ENCODE data around the gene TSPAN9.
"Not testable (repeated sequence)": the region's sequence is repeated elsewhere in the genome, so short reads cannot be mapped to it uniquely, and the experiment has no call there.

TSPAN9 gene

DNA sequence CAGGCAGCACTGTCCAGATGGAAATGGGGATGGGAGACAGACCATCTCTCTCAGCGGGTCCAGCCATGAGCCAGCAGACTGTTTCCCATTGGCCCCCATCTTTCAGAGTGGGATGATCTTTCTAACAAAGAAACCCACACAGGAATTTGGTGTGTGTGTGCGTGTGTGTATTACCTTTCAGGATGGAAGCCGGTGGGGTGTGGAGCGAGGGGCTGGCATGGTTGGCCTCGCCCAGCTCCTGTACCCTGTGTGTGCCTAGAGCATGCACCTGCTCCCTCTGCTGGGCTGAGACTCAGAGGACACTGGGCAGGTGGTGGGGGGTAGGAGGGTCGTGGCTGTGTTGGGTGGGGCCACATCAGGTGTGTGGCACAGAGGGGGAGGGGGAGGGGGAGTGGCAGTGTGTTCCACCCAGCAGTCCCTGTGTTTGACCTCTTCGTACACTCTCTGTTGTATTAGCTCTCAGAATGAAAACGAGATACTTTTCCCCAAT is 33.0 kb upstream of the TSPAN9 start:
- no peak for DNase-seq (ENCODE audit: low spot score)

DNA sequence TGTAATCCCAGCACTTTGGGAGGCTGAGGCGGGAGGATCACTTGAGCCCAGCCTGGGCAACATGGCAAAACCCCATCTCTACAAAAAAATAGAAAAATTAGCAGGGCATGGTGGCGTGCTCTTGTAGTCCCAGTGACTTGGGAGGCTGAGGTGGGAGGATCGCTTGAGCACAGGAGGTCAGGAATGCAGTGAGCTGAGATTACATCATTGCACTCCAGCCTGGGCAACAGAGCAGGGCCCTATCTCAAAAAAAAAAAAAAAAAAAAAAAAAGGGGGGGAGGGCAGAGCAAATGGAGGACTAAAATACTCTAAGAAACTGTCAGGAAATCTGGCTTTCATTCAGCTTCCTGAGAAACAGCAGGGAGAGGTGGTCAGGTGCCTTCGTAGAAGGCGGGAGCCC is 31.7 kb upstream of the TSPAN9 start:
- no peak for DNase-seq (ENCODE audit: low spot score)

DNA sequence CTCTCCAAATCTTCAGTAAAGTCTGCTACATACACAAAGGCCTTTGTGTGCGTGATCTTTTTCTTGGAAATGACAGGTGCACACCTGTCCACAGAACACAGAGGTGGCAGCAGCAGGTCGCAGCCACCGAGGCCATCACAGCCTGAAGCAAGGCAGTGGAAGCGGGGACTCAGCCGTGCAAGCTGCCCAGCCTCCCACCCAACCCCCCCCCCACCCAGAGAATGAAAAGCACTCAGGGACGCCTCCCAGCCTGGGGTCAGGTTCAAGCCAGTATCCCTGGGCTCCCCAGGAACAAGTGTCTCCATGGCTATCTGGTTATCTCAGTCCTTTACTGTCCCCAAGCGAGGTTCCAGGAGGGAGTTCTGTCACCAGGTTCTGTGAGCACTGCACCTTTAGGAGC is 31.2 kb upstream of the TSPAN9 start:
- DNase-seq (ENCODE audit: low spot score): no peak

DNA sequence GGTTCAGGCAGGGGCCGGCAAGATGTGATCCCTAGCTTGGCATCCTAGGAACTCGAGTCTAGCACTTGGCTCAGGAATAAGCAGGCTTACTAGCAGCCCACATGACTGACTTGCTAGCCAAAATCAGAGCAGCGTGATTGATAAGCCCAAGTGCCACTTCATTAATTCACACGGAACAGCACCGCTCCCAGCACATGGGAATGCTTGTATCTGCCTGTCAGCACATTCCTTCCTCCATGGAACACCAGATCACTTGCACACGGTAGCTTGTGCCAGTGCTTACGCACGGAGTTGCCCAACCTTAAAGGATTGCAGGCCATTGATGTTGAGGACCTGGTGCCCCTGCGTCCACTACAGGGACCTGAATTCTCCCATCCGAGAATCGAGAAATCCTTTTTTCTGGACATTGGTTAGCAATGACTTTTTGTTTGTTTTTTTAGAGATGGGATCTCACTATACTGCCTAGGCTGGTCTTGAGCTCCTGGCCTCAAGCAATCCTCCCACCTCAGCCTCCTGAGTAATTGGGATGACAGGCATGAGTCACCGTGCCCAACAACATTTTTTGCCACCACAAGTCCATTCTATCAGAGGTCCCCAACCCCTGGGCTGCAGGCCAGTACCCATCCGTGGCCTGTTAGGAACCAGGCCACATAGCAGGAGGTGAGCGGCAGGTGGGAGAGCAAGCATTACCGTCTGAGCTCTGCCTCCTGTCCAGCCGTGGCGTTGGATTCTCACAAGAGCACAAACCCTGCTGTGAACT is 30.6 kb upstream of the TSPAN9 start:
- no peak for DNase-seq (ENCODE audit: low spot score)

DNA sequence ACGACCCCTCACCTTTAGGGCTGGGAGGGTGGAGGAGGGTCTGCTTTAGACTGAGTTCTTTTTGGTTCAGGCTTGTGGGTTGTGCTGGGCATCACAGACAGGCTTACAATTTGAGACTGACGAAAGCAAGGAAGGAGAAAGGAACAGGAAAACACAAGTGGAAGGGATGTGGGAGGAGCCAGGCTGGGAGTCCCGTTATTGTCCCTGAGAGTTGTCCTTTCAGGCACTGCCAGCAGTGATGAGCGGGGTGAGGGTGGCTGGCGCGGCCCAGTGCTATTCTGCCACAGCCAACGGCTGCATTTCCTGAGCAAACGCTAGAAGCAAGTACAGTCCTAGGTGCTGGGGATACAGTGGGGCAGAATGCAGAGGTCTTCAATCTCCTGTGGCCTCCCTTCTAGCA is 29.2 kb upstream of the TSPAN9 start:
- no peak for DNase-seq (ENCODE audit: low spot score)

GRCh38 chr12:3048540-3048939 is 28.6 kb upstream of the TSPAN9 start:
- DNase-seq (ENCODE audit: low spot score): no peak

DNA sequence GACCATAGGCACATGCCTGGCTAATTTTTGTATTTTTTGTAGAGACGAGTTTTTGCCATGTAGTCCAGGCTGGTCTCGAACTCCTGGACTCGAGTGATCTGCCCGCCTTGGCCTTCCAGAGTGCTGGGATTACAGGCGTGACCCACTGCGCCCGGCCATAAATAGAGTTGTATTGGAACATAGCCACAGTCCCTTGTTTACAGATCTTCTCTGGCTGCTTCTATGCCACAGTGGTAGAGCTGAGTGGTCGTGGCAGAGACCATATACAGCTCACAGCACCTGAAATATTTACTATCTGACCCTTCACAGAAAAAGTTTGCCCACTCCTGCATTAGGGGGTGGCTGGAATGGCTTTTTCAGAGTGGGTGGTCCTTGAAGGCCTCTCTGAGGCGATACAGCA is 28.0 kb upstream of the TSPAN9 start:
- DNase-seq (ENCODE audit: low spot score): no peak

DNA sequence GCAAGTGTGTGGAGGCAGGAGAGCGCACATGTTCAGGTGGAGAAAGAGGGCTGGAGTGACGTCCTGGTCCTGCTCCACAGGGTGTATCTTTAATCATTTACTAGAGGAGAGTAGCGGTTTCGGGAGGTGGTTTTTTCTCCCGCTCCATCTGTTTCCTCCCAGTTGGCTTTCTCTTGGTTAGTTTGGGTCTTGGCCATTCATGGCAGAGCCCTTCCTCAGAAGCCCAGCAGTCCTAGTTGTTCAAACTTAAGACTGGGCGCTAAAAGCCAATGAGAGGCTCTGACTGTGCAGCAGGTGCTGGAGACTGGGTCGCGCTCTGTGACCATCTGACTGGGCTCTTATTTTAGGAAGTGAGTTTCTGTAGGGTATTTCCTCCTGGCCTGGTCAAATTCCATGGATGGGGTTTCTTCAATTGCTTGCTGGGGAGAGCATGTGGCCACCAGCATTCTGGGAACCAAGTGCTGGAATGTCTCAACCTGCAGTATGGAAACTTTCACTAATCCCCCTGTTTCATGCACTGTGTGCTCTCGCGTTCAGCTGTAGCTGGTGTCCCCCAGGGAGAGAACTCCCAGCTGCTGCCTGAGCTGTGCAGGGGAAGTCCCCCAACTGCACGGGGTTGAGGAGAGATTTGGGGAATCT is 27.4 kb upstream of the TSPAN9 start:
- DNase-seq (ENCODE audit: low spot score): no peak

DNA sequence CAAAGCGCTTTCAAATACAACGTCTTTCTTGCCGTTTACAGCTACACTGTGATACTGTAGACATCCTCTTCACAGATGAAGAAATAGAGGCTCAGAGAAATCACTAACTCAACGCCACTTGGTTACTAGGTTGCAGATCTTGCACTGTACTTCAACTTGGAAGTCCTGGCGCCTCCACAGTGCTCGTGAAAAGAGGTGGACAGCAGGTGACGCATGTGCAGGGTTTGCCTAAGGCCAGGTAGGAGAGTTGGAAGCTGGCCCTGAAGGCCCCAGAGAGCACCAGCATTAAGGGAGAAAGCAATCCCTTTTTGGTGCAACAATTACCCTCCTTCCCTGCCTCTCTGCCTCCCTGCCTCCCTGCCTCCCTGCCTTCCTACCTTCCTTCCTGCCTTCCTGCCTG is 22.8 kb upstream of the TSPAN9 start:
- no peak for DNase-seq (ENCODE audit: low spot score)

- DNase-seq (ENCODE audit: low spot score): no peak
Observed at GRCh38 chr12:3055026-3055703, 22.0 kb upstream of the TSPAN9 start.

DNA sequence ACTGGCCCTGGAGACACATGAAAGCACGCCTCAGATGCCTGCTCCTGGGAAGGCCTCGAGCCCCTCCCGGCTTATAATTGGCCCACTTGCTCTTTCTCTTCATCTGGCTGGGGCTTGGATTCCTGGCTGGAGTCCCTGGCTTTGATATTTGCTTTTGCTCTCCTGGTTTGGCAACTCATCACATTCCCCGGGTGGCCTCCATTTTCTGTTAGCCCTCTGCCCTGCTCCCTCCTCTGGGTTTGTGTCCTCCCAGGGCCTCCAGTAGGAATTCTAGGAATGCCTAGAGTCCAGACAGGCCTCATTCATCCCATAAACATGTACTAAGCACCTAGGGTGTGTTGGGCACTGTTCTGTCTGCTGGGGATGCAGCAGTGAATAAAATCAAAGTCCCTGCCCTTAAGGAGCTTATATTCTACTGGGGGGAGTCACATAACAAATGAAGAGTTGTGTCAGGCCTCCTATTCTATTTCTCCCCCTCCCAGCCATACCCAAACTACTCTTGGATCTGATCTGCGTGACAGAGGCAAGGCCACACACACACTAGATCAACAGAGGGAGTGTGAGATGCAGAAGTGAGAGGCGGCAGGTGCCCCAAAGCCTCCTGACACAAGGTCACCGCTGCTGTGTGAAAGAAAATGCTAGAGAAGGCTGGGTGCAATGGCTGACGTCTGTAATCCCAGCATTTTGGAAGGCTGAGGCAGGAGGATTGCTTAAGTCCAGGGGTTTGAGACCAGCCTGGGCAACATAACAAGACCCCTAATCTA is 21.3 kb upstream of the TSPAN9 start:
- DNase-seq (ENCODE audit: low spot score): no peak

GRCh38 chr12:3061059-3061458 is 16.1 kb upstream of the TSPAN9 start:
- no peak for DNase-seq (ENCODE audit: low spot score)

DNA sequence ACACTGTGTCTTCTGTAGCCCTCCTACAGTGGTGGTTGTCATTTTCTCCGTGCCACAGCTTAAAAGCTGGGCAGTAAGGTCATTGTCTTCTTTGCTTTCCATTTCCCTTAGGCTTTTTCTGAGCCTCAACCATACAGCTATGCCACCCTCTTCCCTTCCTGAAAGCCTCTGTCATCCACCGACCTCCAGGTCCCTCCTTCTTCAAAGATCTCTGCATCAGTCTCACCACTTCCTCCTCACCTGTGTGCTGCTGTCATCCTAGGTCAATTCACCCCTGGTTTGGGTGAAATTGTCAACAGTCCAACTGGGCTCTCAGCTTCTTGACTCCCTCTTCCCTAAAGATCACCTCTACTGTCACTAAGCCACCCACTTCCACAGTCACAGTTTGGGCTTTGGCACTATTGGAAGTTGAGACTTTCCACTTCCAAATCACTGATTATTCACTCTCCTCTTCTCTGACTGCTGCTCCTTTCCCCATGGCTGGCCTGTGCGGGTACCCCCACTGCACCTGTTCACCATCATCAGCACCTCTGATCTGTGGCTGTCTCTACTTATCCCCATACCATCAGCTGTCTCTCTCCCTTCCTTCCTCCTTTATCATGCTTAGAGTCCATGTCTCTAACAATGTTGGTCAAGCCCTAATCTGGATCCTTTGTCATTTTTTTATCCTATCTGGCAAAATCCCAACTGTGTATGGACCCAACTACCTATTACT is 15.5 kb upstream of the TSPAN9 start:
- DNase-seq (ENCODE audit: low spot score): no peak

- DNase-seq (ENCODE audit: low spot score): no peak
Observed at GRCh38 chr12:3065300-3065699, 11.9 kb upstream of the TSPAN9 start.

- DNase-seq (ENCODE audit: low spot score): not testable (repeated sequence)
Observed at GRCh38 chr12:3065846-3066245, 11.3 kb upstream of the TSPAN9 start.

GRCh38 chr12:3069714-3070113 is 7.5 kb upstream of the TSPAN9 start:
- DNase-seq (ENCODE audit: low spot score): no peak

DNA sequence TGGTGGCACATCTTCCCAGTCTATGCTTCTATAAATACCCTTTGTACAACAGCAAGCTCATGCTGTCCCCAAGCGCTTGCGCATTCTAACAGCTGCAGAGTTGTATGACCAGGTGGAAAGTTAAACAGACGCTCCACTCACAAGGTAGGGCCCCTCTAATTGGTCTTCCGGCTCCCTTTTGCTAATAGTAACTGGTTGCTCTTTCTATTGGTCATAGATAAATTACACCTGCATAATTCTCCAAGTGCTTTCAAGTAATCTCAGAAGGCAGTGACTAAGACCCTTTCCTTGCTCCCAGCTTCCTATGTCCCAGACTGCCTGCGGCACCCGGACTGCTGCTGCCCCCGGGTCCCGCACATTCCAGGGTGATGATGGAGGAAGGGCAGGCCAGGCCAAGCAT is 6.1 kb upstream of the TSPAN9 start:
- no peak for DNase-seq (ENCODE audit: low spot score)

GRCh38 chr12:3071710-3072109 is 5.5 kb upstream of the TSPAN9 start:
- no peak for DNase-seq (ENCODE audit: low spot score)

GRCh38 chr12:3073438-3074250 is 3.5 kb upstream of the TSPAN9 start:
- DNase-seq (ENCODE audit: low spot score): peak; percentile 93

GRCh38 chr12:3075315-3075714 is 1.9 kb upstream of the TSPAN9 start:
- DNase-seq (ENCODE audit: low spot score): peak; percentile 8

- DNase-seq (ENCODE audit: low spot score): peak; percentile 71
Observed at GRCh38 chr12:3077572-3078081, 448 bp downstream of the TSPAN9 start.

All from left forelimb (tissue), 1 donor.